ENCODE measurements around the gene THRSP. TPM values are rescaled to one million over a fixed set of nuclear protein-coding genes. Genes with fewer than 3 reads are reported as not detected.

The THRSP gene
- total RNA-seq: not detected in 2 replicates

GRCh38 chr11:78063440-78064181 is at the start of gene THRSP:
Gene THRSP, plus strand, starts transcription at chr11:78063861. Its CDS starts 21 bp downstream, at chr11:78063882.

GRCh38 chr11:78022397-78023396 is 41.0 kb upstream of the THRSP start, which contains the start of gene KCTD14:
Gene KCTD14, minus strand, starts transcription at chr11:78023276. Its CDS starts 27 bp downstream, at chr11:78023249.

GRCh38 chr11:78079232-78080083 is 15.8 kb downstream of the THRSP start, which contains the start of gene NDUFC2:
Gene NDUFC2, minus strand, starts transcription at chr11:78079862. Its CDS starts 118 bp downstream, at chr11:78079744.

Other genes with a start within 250 kb of the THRSP start
- 35.9 and 45.8 TPM in 2 replicates for gene RSF1, start 243.1 kb upstream of the THRSP start, total RNA-seq
- gene AAMDC, start 242.7 kb upstream of the THRSP start, total RNA-seq: 24.5 and 25.2 TPM in 2 replicates
- 36.6 and 43.1 TPM in 2 replicates for gene INTS4, start 69.2 kb upstream of the THRSP start, total RNA-seq
- gene KCTD14, start 40.6 kb upstream of the THRSP start, total RNA-seq: 0.48 and 1.3 TPM in 2 replicates
- 84.4 and 134 TPM in 2 replicates for gene NDUFC2, start 16.0 kb downstream of the THRSP start, total RNA-seq
- 24.7 and 25.5 TPM in 2 replicates for gene ALG8, start 75.8 kb downstream of the THRSP start, total RNA-seq
- 10.2 and 10.8 TPM in 2 replicates for gene KCTD21, start 124.8 kb downstream of the THRSP start, total RNA-seq
- gene USP35, start 125.1 kb downstream of the THRSP start, total RNA-seq: 7.7 and 10.5 TPM in 2 replicates

Measured in vein endothelial cell (primary cell).